A673 (cell line): ENCODE measurements around the gene FADS3.
A peak's percentile ranks its signal among the peaks of the same experiment; 100 is the strongest.

Source experiments
- EZH2 ChIP-seq: fragments of 200-600 bp; sonication (generic); IDR thresholded peaks from 2 replicates; pipeline ENCODE4 v1.6.1; 2017; ENCODE audit warnings: borderline replicate concordance, low read depth, mild to moderate bottlenecking, mixed read lengths, antibody characterized with exemption, low read length; ENCODE audit not compliant: poor library complexity, severe bottlenecking
- TF ChIP-seq, protein P1 (sequence below): fragments of 300-800, 200-600 bp; sonication (generic); conservative IDR thresholded peaks from 2 replicates; pipeline ENCODE4 v1.5.1; 2017; ENCODE audit warnings: low read depth, mild to moderate bottlenecking, antibody characterized with exemption, low read length, moderate library complexity, mixed read lengths

DNA sequence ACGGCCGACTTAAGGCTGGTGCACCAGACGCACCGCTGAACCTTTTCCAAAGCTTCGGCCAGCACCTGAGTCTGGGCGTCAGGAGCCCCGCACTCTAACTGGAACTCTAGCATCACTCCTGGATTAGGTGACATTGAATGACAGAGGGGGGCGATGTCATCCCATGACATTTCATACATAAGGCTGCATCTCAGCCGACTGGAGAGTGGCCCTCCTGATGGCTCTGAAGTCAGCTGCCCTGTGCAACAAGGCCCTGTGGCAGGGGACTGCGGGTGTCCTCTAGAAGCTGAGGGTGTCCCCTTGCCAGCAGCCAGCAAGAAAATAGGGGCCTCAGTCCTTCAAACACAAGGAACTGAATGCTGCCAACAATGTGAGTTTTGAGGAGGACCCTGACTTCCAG, 10.1 kb upstream of the FADS3 start:
- TF ChIP-seq EZH2: no peak
- TF ChIP-seq, protein P1, sequence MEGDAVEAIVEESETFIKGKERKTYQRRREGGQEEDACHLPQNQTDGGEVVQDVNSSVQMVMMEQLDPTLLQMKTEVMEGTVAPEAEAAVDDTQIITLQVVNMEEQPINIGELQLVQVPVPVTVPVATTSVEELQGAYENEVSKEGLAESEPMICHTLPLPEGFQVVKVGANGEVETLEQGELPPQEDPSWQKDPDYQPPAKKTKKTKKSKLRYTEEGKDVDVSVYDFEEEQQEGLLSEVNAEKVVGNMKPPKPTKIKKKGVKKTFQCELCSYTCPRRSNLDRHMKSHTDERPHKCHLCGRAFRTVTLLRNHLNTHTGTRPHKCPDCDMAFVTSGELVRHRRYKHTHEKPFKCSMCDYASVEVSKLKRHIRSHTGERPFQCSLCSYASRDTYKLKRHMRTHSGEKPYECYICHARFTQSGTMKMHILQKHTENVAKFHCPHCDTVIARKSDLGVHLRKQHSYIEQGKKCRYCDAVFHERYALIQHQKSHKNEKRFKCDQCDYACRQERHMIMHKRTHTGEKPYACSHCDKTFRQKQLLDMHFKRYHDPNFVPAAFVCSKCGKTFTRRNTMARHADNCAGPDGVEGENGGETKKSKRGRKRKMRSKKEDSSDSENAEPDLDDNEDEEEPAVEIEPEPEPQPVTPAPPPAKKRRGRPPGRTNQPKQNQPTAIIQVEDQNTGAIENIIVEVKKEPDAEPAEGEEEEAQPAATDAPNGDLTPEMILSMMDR: 0 out of 2 replicates have a peak, but pooled peaks have one; percentile 20
